ENCODE results near the gene CD8B2.

CD8B2 gene

GRCh38 chr2:106547164-106547903 lies 60.2 kb downstream of the CD8B2 start:
- Mint-ChIP-seq H3K4me1 (peaks cover 19% of the 10 kb centered on the region), H3K27ac (no peak overlapping the region), H3K9me3 (no peaks in the 10 kb centered on the region), H3K4me3 (peak overlapping the region; percentile 31), H3K36me3 (ENCODE audit: low read depth) (no peaks in the 10 kb centered on the region), H3K27me3 (ENCODE audit: low read depth, poor library complexity) (no peaks in the 10 kb centered on the region)
- TF ChIP-seq, protein P1, sequence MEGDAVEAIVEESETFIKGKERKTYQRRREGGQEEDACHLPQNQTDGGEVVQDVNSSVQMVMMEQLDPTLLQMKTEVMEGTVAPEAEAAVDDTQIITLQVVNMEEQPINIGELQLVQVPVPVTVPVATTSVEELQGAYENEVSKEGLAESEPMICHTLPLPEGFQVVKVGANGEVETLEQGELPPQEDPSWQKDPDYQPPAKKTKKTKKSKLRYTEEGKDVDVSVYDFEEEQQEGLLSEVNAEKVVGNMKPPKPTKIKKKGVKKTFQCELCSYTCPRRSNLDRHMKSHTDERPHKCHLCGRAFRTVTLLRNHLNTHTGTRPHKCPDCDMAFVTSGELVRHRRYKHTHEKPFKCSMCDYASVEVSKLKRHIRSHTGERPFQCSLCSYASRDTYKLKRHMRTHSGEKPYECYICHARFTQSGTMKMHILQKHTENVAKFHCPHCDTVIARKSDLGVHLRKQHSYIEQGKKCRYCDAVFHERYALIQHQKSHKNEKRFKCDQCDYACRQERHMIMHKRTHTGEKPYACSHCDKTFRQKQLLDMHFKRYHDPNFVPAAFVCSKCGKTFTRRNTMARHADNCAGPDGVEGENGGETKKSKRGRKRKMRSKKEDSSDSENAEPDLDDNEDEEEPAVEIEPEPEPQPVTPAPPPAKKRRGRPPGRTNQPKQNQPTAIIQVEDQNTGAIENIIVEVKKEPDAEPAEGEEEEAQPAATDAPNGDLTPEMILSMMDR (IDR thresholded peaks at IDR 0.05) = no peak
- no peak for DNase-seq

DNA sequence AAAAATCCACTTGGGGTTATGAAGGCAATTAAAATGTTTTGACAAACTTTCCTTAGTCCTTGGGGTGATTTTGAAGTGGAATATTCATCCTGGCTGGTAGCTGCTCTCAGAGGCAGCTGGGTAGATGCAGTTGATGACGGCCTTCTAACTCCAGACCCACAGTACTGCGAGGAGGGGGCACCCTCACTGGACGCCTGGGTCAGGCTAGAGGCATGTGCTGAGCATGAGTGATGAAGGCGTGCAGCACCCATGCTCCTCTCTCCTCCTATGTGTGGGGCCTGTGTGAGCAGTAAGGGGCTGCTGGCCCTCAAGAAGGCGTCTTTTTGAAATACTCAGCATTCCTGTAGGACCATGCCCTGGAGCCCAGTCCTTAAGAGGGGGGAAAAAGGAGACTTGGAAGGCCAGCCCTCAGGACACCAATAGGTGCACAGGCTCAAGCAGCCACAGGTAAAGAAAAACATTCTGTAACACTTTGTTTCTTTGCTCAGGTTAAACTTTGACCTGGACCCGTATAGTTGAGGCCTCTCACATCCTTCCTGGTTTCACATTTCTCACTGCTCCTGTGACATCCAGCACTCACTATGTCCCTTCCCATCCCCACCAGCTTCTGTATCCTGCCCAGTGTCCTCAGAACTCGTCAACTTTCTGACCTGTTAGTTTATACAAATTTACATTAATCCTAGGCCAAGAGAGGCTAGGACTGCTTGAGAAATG lies 64.4 kb downstream of the CD8B2 start:
- Mint-ChIP-seq H3K4me1 (peaks cover 38% of the 10 kb centered on the region), H3K27me3 (ENCODE audit: low read depth, poor library complexity) (no peaks in the 10 kb centered on the region), H3K4me3 (no peak overlapping the region), H3K36me3 (ENCODE audit: low read depth) (peaks cover 4% of the 10 kb centered on the region), H3K27ac (peak overlapping the region; percentile 25), H3K9me3 (peaks cover 15% of the 10 kb centered on the region)
- DNase-seq = no peak
- TF ChIP-seq, protein P1 (IDR thresholded peaks at IDR 0.05) = no peak

DNA sequence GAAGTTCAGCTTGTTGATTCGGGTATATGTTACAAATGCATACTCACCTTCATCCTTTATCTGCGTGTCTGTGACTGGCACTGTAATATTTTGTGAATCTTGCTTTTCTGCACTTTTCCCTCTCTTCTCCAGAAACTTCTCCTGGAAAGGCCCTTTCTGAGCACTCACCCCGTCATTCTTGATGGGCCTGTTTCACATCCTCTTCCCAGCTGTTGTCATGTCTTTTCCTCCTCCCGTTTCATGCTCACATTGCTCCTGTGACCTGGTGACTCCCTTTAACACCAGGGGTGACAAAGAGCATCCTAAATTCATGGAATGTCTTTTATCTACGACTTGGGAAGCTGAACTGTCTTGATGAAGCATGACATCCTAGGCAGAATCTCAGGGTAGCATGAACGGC lies 65.8 kb downstream of the CD8B2 start:
- Mint-ChIP-seq H3K9me3 (peaks cover 28% of the 10 kb centered on the region), H3K27me3 (ENCODE audit: low read depth, poor library complexity) (no peaks in the 10 kb centered on the region), H3K36me3 (ENCODE audit: low read depth) (peaks cover 15% of the 10 kb centered on the region), H3K4me1 (peaks cover 30% of the 10 kb centered on the region), H3K27ac (peak overlapping the region; percentile 40), H3K4me3 (no peak overlapping the region)
- DNase-seq = no peak
- TF ChIP-seq, protein P1 (IDR thresholded peaks at IDR 0.05) = no peak

DNA sequence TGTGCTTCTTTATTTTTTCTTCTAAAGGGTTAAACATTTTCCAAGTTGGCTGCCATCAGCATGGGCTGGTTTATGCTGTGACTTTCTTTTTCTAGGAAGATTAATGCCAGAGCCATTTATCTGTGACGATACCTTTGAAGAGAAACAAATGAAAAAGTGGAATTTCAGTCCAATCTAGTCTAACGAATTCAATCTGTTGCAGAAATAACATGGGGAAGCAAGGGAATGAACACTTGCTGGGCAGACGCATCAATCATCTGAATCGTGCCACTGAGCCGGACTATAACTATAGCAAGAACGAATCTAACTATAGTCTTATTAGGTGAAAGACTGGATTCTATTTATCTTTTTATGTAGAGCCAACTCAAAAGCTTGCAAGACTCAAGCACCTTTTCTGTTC lies 66.2 kb downstream of the CD8B2 start:
- TF ChIP-seq, protein P1 (IDR thresholded peaks at IDR 0.05) = no peak
- Mint-ChIP-seq H3K9me3 (peaks cover 32% of the 10 kb centered on the region), H3K4me3 (no peak overlapping the region), H3K27me3 (ENCODE audit: low read depth, poor library complexity) (no peaks in the 10 kb centered on the region), H3K4me1 (peaks cover 30% of the 10 kb centered on the region), H3K36me3 (ENCODE audit: low read depth) (peaks cover 19% of the 10 kb centered on the region), H3K27ac (peak overlapping the region; percentile 40)
- no peak for DNase-seq

- peaks cover 42% of the 10 kb centered on the region for H3K9me3 Mint-ChIP-seq
- no peak overlapping the region for H3K4me3 Mint-ChIP-seq
- H3K27me3 Mint-ChIP-seq (ENCODE audit: low read depth, poor library complexity) = no peaks in the 10 kb centered on the region
- peaks cover 20% of the 10 kb centered on the region for H3K36me3 Mint-ChIP-seq (ENCODE audit: low read depth)
- TF ChIP-seq, protein P1 (IDR thresholded peaks at IDR 0.05) = no peak
- H3K4me1 Mint-ChIP-seq = peaks cover 31% of the 10 kb centered on the region
- DNase-seq = no peak
- H3K27ac Mint-ChIP-seq = no peak overlapping the region
Measured at GRCh38 chr2:106554411-106554810, 67.2 kb downstream of the CD8B2 start.
